ENCODE results near the gene CHRNA4. TPM values are rescaled to one million over a fixed set of nuclear protein-coding genes. Genes with fewer than 3 reads are reported as not detected.

CHRNA4 gene
- total RNA-seq, 2 experiments from 2014 or later: not detected

GRCh38 chr20:63350597-63351325, 10.4 kb downstream of the CHRNA4 start:
- Mint-ChIP-seq H3K4me1 (ENCODE audit: low read depth) (no peaks in the 10 kb centered on the region), H3K27me3 (no peaks in the 10 kb centered on the region), H3K4me3 (no peak overlapping the region), H3K9me3 (peaks cover 5% of the 10 kb centered on the region), H3K27ac (no peak overlapping the region), H3K36me3 (ENCODE audit: low read depth) (no peaks in the 10 kb centered on the region)
- CTCF ChIA-PET: no interaction called here
- intact Hi-C loops (cut with micrococcal nuclease): no loop called here
- POLR2A ChIA-PET: interaction anchor here (0.6 kb wide), 1 partner anchor 927 kb away, joined by 3 read pairs; no protein-coding TSS in a partner anchor
- DNase-seq: no peak
- TF ChIP-seq CTCF (IDR thresholded peaks at IDR 0.05): no peak
- ATAC-seq: no peak

GRCh38 chr20:63350196-63350595, 11.0 kb downstream of the CHRNA4 start:
- H3K4me1 Mint-ChIP-seq (ENCODE audit: low read depth): no peaks in the 10 kb centered on the region
- POLR2A ChIA-PET: no interaction called here
- H3K27ac Mint-ChIP-seq: no peak overlapping the region
- ATAC-seq: no peak
- CTCF ChIA-PET: no interaction called here
- no peak for DNase-seq
- intact Hi-C loops (cut with micrococcal nuclease): no loop called here
- H3K4me3 Mint-ChIP-seq: no peak overlapping the region
- no peaks in the 10 kb centered on the region for H3K36me3 Mint-ChIP-seq (ENCODE audit: low read depth)
- H3K27me3 Mint-ChIP-seq: no peaks in the 10 kb centered on the region
- peaks cover 5% of the 10 kb centered on the region for H3K9me3 Mint-ChIP-seq
- TF ChIP-seq CTCF (IDR thresholded peaks at IDR 0.05): no peak

GRCh38 chr20:63349516-63349895, 11.6 kb downstream of the CHRNA4 start:
- no peaks in the 10 kb centered on the region for H3K36me3 Mint-ChIP-seq (ENCODE audit: low read depth)
- DNase-seq (no peak), ATAC-seq (no peak)
- peaks cover 5% of the 10 kb centered on the region for H3K9me3 Mint-ChIP-seq
- ChIA-PET CTCF (no interaction called here), POLR2A (no interaction called here)
- H3K27ac Mint-ChIP-seq: no peak overlapping the region
- TF ChIP-seq CTCF (IDR thresholded peaks at IDR 0.05): no peak
- intact Hi-C loops (cut with micrococcal nuclease): no loop called here
- H3K4me3 Mint-ChIP-seq: no peak overlapping the region
- H3K27me3 Mint-ChIP-seq: no peaks in the 10 kb centered on the region
- no peaks in the 10 kb centered on the region for H3K4me1 Mint-ChIP-seq (ENCODE audit: low read depth)

- peaks cover 5% of the 10 kb centered on the region for H3K9me3 Mint-ChIP-seq
- H3K27ac Mint-ChIP-seq: no peak overlapping the region
- DNase-seq: no peak
- H3K4me3 Mint-ChIP-seq: no peak overlapping the region
- ATAC-seq: no peak
- POLR2A ChIA-PET: no interaction called here
- no peaks in the 10 kb centered on the region for H3K4me1 Mint-ChIP-seq (ENCODE audit: low read depth)
- intact Hi-C loops (cut with micrococcal nuclease): no loop called here
- no peak for TF ChIP-seq CTCF (IDR thresholded peaks at IDR 0.05)
- no peaks in the 10 kb centered on the region for H3K36me3 Mint-ChIP-seq (ENCODE audit: low read depth)
- peaks cover under 1% of the 10 kb centered on the region for H3K27me3 Mint-ChIP-seq
- CTCF ChIA-PET: no interaction called here
These were observed 12.2 kb downstream of the CHRNA4 start for GRCh38 chr20:63348828-63349515.
